NCI-H446 (cell line): ENCODE data around the gene SYNPO.

Experiments
- DNase-seq, 2 experiments: peaks; one replicate each; lab custom pipeline; 2025; lab: John Stamatoyannopoulos, UW

The SYNPO gene

GRCh38 chr5:150658699-150659265, 18.3 kb downstream of the SYNPO start:
- no peak for DNase-seq

- no peak for DNase-seq
These were observed 19.1 kb downstream of the SYNPO start for GRCh38 chr5:150659360-150660107.

- DNase-seq = no peak
These were observed 19.8 kb downstream of the SYNPO start for GRCh38 chr5:150660108-150660831.

GRCh38 chr5:150661086-150661485, 20.6 kb downstream of the SYNPO start, which contains the start of gene MYOZ3:
Gene MYOZ3, plus strand, starts transcription at chr5:150661251. Its CDS starts 1,691 bp downstream, at chr5:150662942.
- no peak for DNase-seq

GRCh38 chr5:150661821-150662596, 21.5 kb downstream of the SYNPO start:
- no peak for DNase-seq

GRCh38 chr5:150662731-150663516, 22.5 kb downstream of the SYNPO start:
- DNase-seq = no peak

GRCh38 chr5:150663936-150664335, 23.5 kb downstream of the SYNPO start:
- DNase-seq = no peak

GRCh38 chr5:150665044-150665443, 24.6 kb downstream of the SYNPO start:
- no peak for DNase-seq

- DNase-seq = no peak
These were observed 30.0 kb downstream of the SYNPO start for GRCh38 chr5:150670275-150670947.

GRCh38 chr5:150670948-150671310, 30.5 kb downstream of the SYNPO start:
- no peak for DNase-seq

GRCh38 chr5:150671509-150672236, 31.2 kb downstream of the SYNPO start:
- no peak for DNase-seq

- no peak for DNase-seq
These were observed 31.9 kb downstream of the SYNPO start for GRCh38 chr5:150672237-150672883.

GRCh38 chr5:150672884-150673275, 32.4 kb downstream of the SYNPO start:
- no peak for DNase-seq

GRCh38 chr5:150674341-150674821, 33.9 kb downstream of the SYNPO start:
- no peak for DNase-seq

- DNase-seq = no peak
These were observed 34.6 kb downstream of the SYNPO start for GRCh38 chr5:150675069-150675468.

- no peak for DNase-seq
These were observed 36.1 kb downstream of the SYNPO start for GRCh38 chr5:150676578-150676977.

- DNase-seq = no peak
These were observed 48.7 kb downstream of the SYNPO start for GRCh38 chr5:150689120-150689519.

- DNase-seq = no peak
These were observed 50.3 kb downstream of the SYNPO start for GRCh38 chr5:150690760-150691159.

GRCh38 chr5:150692276-150692675, 51.8 kb downstream of the SYNPO start:
- no peak for DNase-seq

- no peak for DNase-seq
These were observed 54.2 kb downstream of the SYNPO start for GRCh38 chr5:150694612-150695011.
